CD14-positive monocyte (primary cell): ENCODE data around the gene ZNF423. TPM values are rescaled to one million over a fixed set of nuclear protein-coding genes. Genes with fewer than 3 reads are reported as not detected.

Experiments used
- DNase-seq, 3 donors: peaks; one replicate each; pipeline ENCODE4 v3.0.0-alpha.2; 2011 to 2022
- H2AFZ ChIP-seq: 2 replicates; pipeline ENCODE4 v1.6.0; 2012; ENCODE audit warnings: mild to moderate bottlenecking, low read depth, low read length, inconsistent platforms; ENCODE audit not compliant: insufficient read depth, poor library complexity, severe bottlenecking
- H3K27ac ChIP-seq, 2 donors: 1 replicate in 1 of 2; 2 replicates in 1 of 2; pipeline ENCODE4 v1.5.1; 2012 to 2013; ENCODE audit warnings: low read length in 2 of 2, control low read depth in 1 of 2, inconsistent platforms in 1 of 2, low read depth in 1 of 2, mild to moderate bottlenecking in 1 of 2
- H3K27me3 ChIP-seq, 2 donors: one replicate each; pipeline versions ENCODE4 v1.6.0 to v1.6.1; 2011 to 2013; ENCODE audit warnings: low read length in 2 of 2; ENCODE audit not compliant: control insufficient read depth in 2 of 2, insufficient read depth in 2 of 2
- H3K36me3 ChIP-seq, 2 donors: replicated peaks in 1 of 2; 1 replicate in 1 of 2; 2 replicates in 1 of 2; pipeline versions ENCODE4 v1.5.1 to v1.6.1; 2012 to 2013; ENCODE audit warnings: low read length in 2 of 2, control low read depth in 1 of 2, inconsistent platforms in 1 of 2, mild to moderate bottlenecking in 1 of 2; ENCODE audit not compliant: insufficient read depth in 2 of 2, control insufficient read depth in 1 of 2
- H3K4me1 ChIP-seq, 2 donors: 1 replicate in 1 of 2; 2 replicates in 1 of 2; pipeline versions ENCODE4 v1.5.1 to v1.6.1; 2012 to 2013; ENCODE audit warnings: low read length in 2 of 2, control low read depth in 1 of 2, inconsistent platforms in 1 of 2, mild to moderate bottlenecking in 1 of 2, moderate library complexity in 1 of 2; ENCODE audit not compliant: insufficient read depth in 2 of 2, control insufficient read depth in 1 of 2
- H3K4me2 ChIP-seq: replicated peaks from 2 replicates; pipeline ENCODE3; 2012; ENCODE audit warnings: low read length, moderate library complexity, mild to moderate bottlenecking; ENCODE audit not compliant: poor library complexity, severe bottlenecking; ENCODE audit errors: extremely low read depth
- H3K4me3 ChIP-seq, 3 experiments: fragments of 200-600 bp in 1 of 3; sonication (generic) in 1 of 3; replicated peaks in 1 of 3; 1 replicate in 2 of 3; 2 replicates in 1 of 3; pipeline ENCODE4 v1.5.1; 2011 to 2013; ENCODE audit warnings: low read length in 3 of 3, mild to moderate bottlenecking in 3 of 3, control low read depth in 2 of 3, low read depth in 2 of 3, inconsistent platforms in 1 of 3, moderate library complexity in 1 of 3
- H3K79me2 ChIP-seq: 2 replicates; pipeline ENCODE4 v1.6.0; 2012; ENCODE audit warnings: mild to moderate bottlenecking, control low read depth, inconsistent platforms, low read length, moderate library complexity; ENCODE audit not compliant: insufficient read depth
- H3K9ac ChIP-seq: 2 replicates; pipeline ENCODE4 v1.6.0; 2017; ENCODE audit warnings: low read length, mild to moderate bottlenecking; ENCODE audit not compliant: insufficient read depth, poor library complexity, severe bottlenecking
- H3K9me3 ChIP-seq, 2 donors: replicated peaks in 1 of 2; 1 replicate in 1 of 2; 2 replicates in 1 of 2; pipeline versions ENCODE4 v1.5.1 to v1.6.1; 2012 to 2013; ENCODE audit warnings: low read length in 2 of 2, control low read depth in 1 of 2; ENCODE audit not compliant: control insufficient read depth in 1 of 2, insufficient read depth in 1 of 2
- H4K20me1 ChIP-seq: 2 replicates; pipeline ENCODE4 v1.6.0; 2012; ENCODE audit warnings: mild to moderate bottlenecking, low read length, control low read depth, moderate library complexity; ENCODE audit not compliant: insufficient read depth
- H3K27ac Mint-ChIP-seq, 7 donors: one replicate each; pipeline ENCODE4 v1.8.0; 2020; ENCODE audit warnings: mild to moderate bottlenecking in 7 of 7, mixed read lengths in 7 of 7, moderate library complexity in 6 of 7, inconsistent platforms in 2 of 7
- H3K27me3 Mint-ChIP-seq, 3 donors: one replicate each; pipeline ENCODE4 v1.8.0; 2021 to 2022; ENCODE audit warnings: low read depth in 3 of 3, mild to moderate bottlenecking in 3 of 3, mixed read lengths in 3 of 3, moderate library complexity in 3 of 3, inconsistent platforms in 1 of 3
- H3K36me3 Mint-ChIP-seq, 2 donors: one replicate each; pipeline ENCODE4 v1.8.0; 2020; ENCODE audit warnings: mixed read lengths in 2 of 2, inconsistent platforms in 1 of 2, mild to moderate bottlenecking in 1 of 2
- H3K4me1 Mint-ChIP-seq: one replicate; pipeline ENCODE4 v1.8.0; 2020; ENCODE audit warnings: mild to moderate bottlenecking, mixed read lengths
- H3K4me3 Mint-ChIP-seq, 2 donors: one replicate each; pipeline ENCODE4 v1.8.0; 2020; ENCODE audit warnings: mild to moderate bottlenecking in 2 of 2, mixed read lengths in 2 of 2, moderate library complexity in 1 of 2
- H3K9me3 Mint-ChIP-seq, 7 donors: one replicate each; pipeline ENCODE4 v1.8.0; 2020 to 2022; ENCODE audit warnings: mixed read lengths in 7 of 7, mild to moderate bottlenecking in 6 of 7, moderate library complexity in 6 of 7, inconsistent platforms in 2 of 7
- WGBS: methylation state at CpG from one replicate; pipeline ENCODE4 v1.1.5; 2013; ENCODE audit warnings: missing lambda C conversion rate; ENCODE audit not compliant: insufficient coverage; 5-methylcytosine and 5-hydroxymethylcytosine counted together
- intact Hi-C, 2 donors: fragments of 100-400 bp; cut with micrococcal nuclease; formaldehyde crosslinking; loops; one replicate each; pipeline versions ENCODE4 v1.15.0 to v1.15.1; 2023
- polyA plus RNA-seq, 3 donors: library from polyadenylated mRNA; depleted of rRNA in 1 of 3; unstranded in 2 of 3; stranded (reverse) in 1 of 3; fragments of 300-500 nt in 2 of 3; fragments of >200 nt in 1 of 3; fragmentation: Illumina TruSeq in 2 of 3; gene quantifications; 1 replicate in 2 of 3; 2 replicates in 1 of 3; pipeline ENCODE4 v1.2.3, GENCODE V29; 2012 to 2021
- TF ChIP-seq, protein P1 (sequence below): fragments of 200-600 bp; IDR thresholded peaks from one replicate; pipeline ENCODE4 v1.8.0; 2022; ENCODE audit warnings: antibody characterized with exemption, mild to moderate bottlenecking

Gene ZNF423
- polyA plus RNA-seq, 3 donors = not detected

DNA sequence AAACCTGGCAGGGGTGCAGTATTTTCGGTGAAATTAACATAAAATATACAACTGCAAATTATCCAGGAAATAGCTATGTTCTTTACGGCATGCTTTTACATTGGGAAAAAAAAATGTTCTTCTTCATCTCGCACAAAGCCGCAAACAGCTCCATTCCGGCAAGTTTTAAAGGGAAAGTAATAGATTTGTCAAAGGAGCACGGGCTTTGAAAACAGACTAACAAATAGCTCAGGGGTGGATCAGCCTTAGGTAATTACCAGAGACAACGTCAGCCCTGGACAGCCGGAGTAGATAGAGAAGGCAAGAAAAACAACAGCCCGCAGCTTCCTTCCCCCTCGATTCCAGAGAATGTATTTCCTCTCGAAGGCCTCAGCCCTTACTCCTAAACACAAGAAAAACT lies 259.8 kb downstream of the ZNF423 start:
- Mint-ChIP-seq H3K4me3 (peak overlapping the region; percentile 50 to 64), H3K27ac (no peak overlapping the region), H3K36me3 (no peaks in the 10 kb centered on the region), H3K27me3 (peaks cover 0 to 4% (median 0%) of the 10 kb centered on the region in 3 donors), H3K4me1 (peaks cover 6% of the 10 kb centered on the region), H3K9me3 (no peaks in the 10 kb centered on the region)
- no peaks in the 10 kb centered on the region for H3K36me3 ChIP-seq
- no peaks in the 10 kb centered on the region for H3K27me3 ChIP-seq
- H2AFZ ChIP-seq = peak overlapping the region; percentile 63
- H3K79me2 ChIP-seq = no peaks in the 10 kb centered on the region
- peak overlapping the region in 1 of 3 experiments; percentile 13 for H3K4me3 ChIP-seq
- no peaks in the 10 kb centered on the region for H3K9me3 ChIP-seq
- H3K9ac ChIP-seq = no peak overlapping the region
- no peak overlapping the region for H3K27ac ChIP-seq
- DNase-seq = no peak
- H4K20me1 ChIP-seq = no peaks in the 10 kb centered on the region
- WGBS = no CpG with 5 or more reads among the region's 11 CpGs
- H3K4me2 ChIP-seq = peak overlapping the region; percentile 22
- TF ChIP-seq, protein P1, sequence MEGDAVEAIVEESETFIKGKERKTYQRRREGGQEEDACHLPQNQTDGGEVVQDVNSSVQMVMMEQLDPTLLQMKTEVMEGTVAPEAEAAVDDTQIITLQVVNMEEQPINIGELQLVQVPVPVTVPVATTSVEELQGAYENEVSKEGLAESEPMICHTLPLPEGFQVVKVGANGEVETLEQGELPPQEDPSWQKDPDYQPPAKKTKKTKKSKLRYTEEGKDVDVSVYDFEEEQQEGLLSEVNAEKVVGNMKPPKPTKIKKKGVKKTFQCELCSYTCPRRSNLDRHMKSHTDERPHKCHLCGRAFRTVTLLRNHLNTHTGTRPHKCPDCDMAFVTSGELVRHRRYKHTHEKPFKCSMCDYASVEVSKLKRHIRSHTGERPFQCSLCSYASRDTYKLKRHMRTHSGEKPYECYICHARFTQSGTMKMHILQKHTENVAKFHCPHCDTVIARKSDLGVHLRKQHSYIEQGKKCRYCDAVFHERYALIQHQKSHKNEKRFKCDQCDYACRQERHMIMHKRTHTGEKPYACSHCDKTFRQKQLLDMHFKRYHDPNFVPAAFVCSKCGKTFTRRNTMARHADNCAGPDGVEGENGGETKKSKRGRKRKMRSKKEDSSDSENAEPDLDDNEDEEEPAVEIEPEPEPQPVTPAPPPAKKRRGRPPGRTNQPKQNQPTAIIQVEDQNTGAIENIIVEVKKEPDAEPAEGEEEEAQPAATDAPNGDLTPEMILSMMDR = no peak
- peaks cover 0 to 4% of the 10 kb centered on the region in 2 donors for H3K4me1 ChIP-seq
- intact Hi-C loops = loop anchor here in 1 of 2 donors (10.0 kb wide), 1 partner anchor 101 kb away; no protein-coding TSS in a partner anchor

DNA sequence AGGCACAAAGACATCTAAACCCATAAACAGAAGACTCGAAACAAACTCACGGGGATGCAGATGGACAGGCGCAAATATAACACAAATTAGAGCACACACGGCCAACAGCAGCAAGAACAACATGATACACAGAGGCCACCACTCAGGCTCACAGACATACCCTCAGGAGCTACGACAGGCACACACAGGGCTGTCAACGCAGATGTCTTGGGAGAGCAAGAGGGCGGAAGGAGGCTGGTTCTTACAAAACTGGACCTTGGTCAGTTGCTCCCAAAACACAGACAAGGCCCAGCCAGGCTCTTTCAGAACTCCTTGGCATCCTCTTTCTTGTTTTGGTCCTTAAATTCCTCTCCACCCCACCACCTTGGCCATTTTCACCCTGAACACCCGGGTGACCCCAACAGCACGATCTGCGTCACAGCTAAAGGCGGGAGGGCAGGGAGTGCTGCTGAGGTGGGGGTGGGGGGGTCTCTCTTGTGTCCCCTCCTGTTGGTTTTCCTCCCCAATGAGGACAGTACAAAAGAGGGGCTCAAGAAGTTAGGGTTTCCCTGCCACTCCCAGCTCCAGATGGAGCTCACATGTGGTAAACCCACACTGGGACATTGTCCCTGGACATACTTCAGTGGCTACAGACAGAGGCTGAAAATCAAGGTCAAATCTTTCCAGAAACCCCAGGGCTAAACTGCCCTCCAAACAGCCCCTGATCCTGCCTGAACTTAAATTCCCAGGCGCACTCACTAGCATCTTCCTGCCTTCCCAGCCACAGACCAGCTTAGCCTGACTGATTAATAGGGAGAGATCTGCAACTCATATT lies 261.0 kb downstream of the ZNF423 start:
- no peaks in the 10 kb centered on the region for H3K9me3 Mint-ChIP-seq
- peaks cover 0 to 4% (median 2%) of the 10 kb centered on the region in 3 donors for H3K27me3 Mint-ChIP-seq
- Histone ChIP-seq H2AFZ (no peak overlapping the region), H3K4me2 (no peak overlapping the region), H3K27ac (no peak overlapping the region), H3K9ac (no peak overlapping the region), H3K9me3 (no peaks in the 10 kb centered on the region), H3K4me3 (no peak overlapping the region), H4K20me1 (no peaks in the 10 kb centered on the region), H3K27me3 (no peaks in the 10 kb centered on the region), H3K36me3 (no peaks in the 10 kb centered on the region), H3K4me1 (peaks cover 0 to 4% of the 10 kb centered on the region in 2 donors), H3K79me2 (no peaks in the 10 kb centered on the region)
- H3K27ac Mint-ChIP-seq = peak overlapping the region in 1 of 7 donors; percentile 11
- no peak for DNase-seq
- WGBS = 92% methylated on average over 7 of the region's 12 CpGs
- H3K4me1 Mint-ChIP-seq = peaks cover 14% of the 10 kb centered on the region
- H3K36me3 Mint-ChIP-seq = no peaks in the 10 kb centered on the region
- no peak overlapping the region for H3K4me3 Mint-ChIP-seq
- intact Hi-C loops = loop anchor here (5.0 to 10.0 kb wide), 3 partner anchors 100 to 188 kb away; no protein-coding TSS in a partner anchor
- TF ChIP-seq, protein P1 = no peak
